CD4-positive, alpha-beta T cell treated with Interleukin-1 beta for 1 hour (primary cell): ENCODE measurements around the gene PBRM1.
"Not testable (repeated sequence)": the region's sequence is repeated elsewhere in the genome, so short reads cannot be mapped to it uniquely, and the experiment has no call there.

Source experiments
- DNase-seq, 2 donors: peaks; one replicate each; pipeline ENCODE4 v3.0.0-alpha.2; 2020 to 2022

Gene PBRM1

DNA sequence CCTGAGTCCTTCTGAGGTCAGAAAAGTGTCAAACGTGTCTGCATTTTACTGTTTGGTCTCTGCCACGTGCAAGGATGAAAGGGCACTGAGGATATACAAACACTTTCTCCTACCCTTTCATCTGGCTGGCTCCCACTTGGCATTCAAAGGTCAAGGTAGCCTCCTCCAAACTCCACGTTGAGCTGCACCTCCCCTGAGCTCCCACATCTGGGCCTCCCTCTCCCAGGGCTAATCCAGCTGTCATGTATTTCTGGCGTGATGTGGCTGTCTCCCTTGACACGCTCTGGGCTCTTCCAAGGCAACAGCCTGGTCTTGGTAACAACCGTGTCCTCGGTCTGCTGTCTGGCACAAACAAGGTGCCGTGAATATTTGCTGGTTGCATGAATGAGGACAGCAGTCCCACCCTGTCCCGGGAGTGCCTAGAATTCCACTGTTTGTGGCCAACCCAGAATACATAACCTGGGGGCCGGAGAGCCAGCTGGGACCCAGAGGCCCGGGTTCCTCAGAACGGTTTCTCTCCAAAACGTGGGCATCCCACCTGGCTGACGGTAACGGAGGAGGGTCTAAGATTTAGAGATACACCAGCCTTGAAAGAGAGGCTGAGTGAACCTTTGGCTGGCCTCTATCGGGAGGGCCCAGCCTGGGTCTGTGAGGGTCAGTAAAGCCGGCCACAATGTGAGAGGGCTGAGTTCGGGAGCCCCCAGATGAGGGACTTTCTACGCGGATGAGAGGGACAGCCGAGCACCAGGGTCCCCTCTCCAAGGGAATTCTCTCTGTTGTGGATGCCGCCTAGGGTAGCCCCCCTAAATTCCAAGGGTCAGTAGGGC lies 19.1 kb upstream of the PBRM1 start:
- DNase-seq, result no peak

DNA sequence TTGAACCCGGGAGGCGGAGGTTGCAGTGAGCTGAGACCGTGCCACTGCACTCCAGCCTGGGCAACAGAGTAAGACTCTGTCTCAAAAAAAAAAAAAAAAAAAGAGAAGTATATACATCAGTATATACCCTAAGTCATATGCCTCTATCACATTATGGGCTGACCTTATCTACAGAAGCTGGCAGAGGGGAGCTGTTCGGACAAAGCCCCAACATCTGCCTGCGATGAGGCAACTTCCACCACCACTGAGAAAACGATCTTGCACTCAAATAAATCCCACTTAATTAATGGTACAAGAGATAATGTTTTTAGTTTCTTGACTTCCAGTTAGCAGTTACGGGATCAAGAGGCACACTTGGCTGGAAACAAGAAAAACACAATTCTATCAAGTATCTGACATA lies 17.6 kb upstream of the PBRM1 start:
- no peak for DNase-seq

DNA sequence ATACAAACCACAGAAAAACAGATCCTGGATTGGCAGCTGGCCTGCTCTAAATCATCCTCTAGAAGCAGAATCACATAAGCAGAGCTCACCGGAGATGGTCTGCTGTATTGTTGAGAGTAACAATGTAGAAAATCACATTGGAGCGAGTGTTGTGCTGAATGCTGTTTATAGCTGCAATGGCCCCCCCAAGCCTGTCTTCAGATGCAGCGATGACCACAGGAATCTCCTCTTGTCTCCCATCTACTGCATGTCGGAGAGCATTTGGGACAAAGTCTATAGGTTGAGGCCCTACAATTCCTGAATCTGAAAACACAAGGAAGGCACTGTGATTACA lies 11.9 kb upstream of the PBRM1 start:
- DNase-seq, result no peak

DNA sequence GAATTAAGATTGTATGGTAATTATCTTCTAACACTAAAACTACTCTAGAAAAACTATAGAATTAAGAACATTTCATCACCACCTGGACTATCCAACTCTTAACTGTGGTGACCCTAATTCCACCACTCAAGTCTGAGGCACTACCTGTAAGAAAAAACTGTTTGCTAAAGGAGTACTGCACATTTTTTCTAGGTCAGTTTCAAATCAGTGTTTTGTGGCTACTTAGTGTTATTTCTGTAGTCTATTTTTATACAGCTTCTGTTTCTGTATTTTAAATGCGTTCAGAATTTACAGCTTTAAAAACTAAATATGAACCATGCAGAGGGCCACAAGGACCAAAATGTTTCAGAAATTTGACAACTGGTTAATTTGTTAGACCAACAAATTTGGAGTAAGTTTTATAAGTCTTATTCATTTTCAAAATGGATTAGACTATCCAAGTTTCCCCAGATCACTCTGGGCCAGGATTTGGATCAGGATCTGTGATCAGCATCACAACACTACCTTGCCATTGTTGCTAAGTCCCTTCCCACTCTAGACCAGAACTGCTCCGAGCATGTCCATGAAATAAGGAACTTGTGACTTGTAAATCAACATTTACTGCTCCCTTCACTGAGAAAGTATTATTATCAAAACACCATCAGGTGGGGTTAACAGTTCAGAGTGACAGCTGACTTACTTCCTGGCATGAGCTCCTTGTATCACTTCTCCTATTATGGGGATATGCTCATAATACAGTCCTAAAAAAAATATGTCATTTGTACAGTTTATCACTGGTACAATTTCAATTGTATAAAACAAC lies 11.3 kb upstream of the PBRM1 start:
- DNase-seq, result no peak

DNA sequence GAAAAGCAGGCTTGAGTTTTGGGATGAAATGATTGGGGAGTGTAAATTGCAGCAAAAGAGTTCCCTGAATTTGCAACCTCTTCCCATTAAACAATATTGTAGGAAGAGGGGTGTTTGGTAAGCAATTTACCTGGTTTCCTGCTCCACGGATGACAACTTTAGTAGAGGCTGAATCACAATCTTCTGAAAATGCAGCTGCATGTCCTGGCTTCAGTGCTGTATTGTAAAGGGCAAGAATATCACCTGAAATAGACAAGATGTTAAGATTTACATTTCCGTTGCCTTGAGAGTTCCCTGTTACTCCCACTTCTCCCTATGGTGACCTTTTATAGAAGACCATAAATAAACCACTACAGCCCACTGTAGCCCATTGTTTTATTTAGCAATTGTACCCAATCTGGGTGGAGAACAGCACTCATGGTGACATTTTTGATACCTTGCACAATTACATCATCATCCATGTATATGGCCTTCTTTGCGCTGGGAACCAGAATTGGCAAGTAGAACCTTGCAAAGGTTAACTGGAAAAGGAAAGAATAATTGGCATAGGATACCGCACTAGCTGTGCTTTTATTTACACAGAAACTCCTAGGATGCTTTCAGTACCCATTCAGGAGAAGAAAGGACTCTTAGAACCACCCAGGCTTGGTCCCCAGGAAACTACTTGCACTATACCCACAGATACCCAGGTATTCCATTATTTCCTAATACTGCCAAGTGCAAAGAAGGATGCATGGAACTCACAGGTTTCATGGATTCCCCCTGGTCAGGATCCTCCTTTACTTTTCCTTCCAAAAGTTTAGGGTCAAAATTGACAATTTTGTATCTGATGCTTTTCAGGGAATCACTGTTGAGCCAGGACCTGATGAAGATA lies 10.3 kb upstream of the PBRM1 start:
- no peak for DNase-seq

DNA sequence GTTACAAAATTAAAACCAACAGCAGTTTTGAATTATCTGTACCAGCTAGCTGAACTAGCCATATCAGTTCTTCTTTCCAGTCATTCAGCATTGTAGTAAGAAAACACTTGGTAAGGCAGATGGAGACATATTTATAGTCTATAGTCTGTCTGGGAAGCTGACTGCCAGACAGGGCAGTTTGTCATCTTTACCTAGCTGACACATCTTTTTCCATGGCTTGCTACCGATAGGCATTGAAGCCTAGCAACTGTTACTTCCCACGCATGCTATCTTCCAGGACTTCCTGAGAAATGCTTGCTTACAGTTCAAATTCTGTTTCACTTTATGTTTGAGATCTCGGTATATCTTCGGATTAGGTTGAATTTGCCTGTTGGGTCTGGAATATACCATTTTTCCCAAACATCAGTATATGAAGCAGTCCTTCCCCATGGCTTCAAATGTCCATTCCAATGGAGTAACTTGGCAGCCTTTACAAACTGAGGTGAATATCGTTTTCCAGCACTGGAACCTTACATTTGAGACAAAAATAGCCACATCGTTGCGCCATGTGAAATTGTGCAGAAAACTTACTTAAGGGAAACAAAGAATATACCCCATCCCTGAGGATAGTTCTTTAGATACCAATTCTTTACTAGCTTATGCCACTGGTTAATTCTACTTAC lies 8.9 kb upstream of the PBRM1 start:
- no peak for DNase-seq

DNA sequence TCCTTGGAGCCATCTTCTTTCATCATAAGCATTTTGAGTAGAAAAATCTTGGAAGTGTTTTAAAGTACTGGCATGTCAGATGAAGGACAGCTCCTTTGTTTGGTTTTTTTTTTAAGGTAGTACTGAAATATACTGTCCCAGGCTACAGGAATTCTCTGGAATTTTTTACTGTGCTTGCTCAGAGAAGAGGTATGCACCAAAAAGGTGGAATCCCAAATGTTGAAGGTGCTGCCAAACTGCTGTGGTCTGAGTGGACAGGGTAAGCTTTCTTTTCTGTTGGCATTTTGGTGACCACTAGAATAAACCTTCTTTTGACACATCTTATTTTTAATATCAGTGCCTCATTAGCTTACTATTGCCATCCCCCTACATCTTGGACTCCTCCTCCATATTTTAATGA lies 7.4 kb upstream of the PBRM1 start:
- no peak for DNase-seq

DNA sequence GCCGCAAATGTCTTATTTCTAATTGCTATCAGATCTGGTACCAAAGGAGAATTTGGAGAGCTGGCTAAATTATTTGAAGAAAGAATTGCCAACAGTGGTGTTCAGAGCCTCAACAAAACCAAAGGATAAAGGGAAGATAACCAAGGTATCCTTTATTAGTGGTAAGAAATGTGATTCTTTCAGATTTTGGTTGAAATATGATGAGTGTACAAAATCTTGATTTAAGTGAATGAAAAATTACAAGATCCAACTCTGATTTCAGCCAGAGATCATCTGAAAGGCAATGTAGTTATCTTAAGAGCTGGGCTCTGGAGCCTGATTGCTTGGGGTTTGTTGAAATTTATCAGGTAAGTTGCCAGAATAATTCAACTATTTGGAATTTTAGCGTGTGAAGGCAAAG lies 4.8 kb upstream of the PBRM1 start:
- no peak for DNase-seq

DNA sequence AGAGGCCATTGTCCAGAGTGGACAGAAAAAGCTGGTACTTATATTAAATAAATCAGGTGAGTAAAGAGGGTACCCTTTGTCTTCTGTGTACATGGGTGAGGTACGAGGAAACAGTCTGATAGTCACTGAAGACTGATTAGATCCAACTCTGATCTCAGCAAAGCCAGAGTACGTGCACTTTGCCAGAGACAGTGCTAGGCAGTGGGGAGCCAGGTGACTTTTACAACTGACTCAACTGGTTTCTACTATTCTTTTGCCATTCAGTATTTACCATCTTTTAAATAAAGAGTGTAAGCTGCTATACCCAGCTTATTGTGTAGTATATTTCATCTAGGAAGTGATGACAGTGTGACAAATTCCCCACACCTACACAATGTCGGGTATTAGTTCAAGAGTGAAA lies 3.4 kb upstream of the PBRM1 start:
- DNase-seq, result no peak

DNA sequence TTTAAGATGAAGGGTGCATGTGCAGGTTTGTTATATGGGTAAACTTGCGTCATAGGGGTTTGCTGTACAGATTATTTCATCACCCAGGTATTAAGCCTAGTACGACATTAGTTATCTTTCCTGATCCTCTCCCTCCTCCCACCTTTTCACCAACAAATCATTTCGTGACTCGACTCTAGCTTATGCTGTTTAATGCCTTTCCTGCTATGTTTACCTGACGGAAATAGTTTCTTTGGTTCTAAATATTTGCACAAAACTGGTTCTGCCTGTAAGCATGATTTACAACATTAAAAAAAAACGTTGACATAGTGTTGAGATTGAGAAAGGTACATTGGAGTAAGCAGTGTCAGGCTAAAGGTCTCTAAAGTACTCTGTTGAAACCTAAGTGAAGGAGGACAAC lies 2.6 kb upstream of the PBRM1 start:
- DNase-seq, result no peak

DNA sequence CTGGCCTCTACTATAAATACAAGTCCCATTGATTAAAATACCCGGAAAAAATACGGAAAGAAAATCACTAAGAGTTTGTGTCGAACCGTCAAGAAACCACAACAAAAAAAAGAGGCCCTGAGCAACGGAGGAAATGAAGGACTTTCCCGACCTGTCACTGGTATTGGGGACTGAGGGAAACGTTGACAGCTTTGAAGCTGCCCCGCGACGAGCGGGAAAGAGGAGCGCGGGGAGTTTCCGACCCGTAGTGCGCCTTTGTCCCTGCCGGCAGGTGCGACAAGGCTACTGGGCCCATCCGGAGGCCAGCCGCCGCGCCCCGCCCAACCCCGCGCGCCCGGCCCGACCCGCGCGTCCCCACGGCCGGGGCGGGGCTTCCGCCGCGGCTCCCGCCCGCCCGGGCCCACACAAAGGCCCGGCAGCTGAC lies 416 bp downstream of the PBRM1 start:
- peak; percentile 85 to 88 for DNase-seq

DNA sequence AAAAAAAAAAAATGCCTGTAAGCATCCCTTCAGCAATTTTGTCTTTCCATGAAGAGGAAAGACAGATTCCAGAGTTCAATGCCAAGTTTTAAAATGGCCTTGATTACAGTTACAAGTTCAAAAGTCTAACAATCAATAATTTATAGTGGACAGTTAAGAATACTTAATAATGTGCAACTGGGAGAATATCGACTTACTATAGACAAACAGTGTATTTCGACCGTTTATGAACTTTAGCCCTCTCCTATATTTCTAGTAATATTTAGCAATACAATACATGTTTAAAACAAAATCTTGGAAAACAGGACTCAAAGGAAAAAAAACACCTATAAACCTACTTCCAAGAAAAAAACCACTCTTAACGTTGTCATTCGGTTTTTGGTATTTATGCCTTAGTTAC lies 1.5 kb downstream of the PBRM1 start:
- DNase-seq, result no peak

DNA sequence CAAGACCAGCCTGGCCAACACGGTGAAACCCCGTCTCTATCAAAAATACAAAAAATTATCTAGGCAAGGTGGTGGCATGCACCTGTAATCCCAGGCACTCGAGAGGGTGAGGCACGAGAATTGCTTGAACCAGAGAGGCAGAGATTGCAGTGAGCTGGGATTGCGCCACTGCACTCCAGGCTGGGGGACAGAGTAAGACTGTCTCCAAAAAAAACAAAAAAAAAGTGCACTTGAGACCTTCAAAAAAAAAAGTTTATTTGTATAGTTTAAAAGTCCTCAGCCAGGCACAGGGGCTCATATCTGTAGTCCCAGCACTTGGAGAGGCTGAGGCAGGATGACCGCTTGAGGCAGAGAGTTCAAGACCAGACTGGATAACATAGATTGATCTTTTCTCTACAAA lies 2.1 kb downstream of the PBRM1 start:
- no peak for DNase-seq

DNA sequence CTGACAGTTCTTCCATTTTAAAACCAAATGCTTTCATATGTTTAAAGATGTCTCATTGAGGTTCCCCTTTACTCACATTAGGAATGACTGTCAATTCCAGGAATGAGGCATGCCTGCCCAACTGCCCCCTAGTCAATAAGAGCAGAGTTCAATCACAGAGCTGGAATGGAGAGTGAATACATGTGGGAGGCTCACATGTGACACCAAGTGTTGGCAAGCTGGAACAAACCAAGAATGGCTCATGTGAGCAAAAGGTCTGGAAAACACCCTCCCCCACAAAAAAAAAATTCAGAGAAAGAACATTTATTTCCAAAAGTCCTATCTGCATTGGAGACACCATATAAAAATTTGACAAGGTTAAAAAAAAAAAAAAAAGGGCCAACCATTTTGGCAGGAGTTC lies 3.7 kb downstream of the PBRM1 start:
- no peak for DNase-seq

DNA sequence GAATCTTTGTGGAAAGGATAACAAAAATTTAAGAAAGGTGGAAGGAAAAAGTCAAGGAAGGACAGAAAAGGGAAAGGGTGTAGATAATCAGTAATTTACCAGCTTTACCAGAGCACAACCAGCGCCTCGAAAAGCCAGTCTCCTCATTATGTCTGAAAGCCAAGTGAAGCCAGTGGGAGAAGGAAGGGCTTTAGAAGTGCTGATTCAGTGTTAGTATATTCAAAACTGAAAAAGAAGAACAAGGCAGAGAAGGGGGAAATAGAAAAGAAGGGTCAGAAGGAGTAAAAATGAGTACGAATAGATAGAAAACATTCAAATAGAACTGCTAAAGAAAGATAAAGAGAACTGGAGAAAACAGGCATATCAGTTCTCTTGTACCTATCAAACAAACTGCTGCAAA lies 4.1 kb downstream of the PBRM1 start:
- no peak for DNase-seq

DNA sequence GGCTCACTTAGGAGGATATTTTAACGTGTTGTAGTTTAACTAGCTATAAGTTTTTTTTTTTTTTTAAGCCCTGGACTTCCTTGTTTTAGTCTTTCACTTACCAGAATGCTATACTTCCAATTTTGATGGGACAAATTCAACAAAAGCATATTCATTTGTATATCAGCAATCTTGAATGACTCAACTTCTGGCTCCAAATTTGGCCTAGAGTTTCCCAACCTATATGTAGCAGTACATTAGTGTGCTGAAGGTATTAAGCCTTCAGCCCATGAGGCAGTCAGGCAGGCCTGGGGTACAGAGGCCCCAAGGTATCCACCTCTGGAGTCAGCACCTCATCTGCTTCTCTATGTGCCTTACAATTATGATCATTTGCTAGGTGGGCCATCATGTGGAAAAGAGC lies 5.9 kb downstream of the PBRM1 start:
- DNase-seq, result no peak

DNA sequence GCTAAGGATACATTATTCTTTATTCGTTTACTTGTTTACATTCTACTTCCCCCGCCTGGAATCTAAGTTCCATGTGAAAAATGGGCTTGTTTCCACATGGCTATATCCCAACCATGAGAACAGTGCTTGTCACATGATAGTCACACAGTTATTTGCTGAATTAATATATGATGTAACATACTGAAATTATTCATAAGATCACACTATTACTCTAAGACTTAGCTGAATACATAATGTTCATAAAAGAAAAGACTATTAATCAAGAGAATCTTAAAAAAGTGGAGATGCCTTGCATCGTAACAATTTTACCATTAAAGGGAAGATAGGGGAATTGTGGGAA lies 6.5 kb downstream of the PBRM1 start:
- no peak for DNase-seq

DNA sequence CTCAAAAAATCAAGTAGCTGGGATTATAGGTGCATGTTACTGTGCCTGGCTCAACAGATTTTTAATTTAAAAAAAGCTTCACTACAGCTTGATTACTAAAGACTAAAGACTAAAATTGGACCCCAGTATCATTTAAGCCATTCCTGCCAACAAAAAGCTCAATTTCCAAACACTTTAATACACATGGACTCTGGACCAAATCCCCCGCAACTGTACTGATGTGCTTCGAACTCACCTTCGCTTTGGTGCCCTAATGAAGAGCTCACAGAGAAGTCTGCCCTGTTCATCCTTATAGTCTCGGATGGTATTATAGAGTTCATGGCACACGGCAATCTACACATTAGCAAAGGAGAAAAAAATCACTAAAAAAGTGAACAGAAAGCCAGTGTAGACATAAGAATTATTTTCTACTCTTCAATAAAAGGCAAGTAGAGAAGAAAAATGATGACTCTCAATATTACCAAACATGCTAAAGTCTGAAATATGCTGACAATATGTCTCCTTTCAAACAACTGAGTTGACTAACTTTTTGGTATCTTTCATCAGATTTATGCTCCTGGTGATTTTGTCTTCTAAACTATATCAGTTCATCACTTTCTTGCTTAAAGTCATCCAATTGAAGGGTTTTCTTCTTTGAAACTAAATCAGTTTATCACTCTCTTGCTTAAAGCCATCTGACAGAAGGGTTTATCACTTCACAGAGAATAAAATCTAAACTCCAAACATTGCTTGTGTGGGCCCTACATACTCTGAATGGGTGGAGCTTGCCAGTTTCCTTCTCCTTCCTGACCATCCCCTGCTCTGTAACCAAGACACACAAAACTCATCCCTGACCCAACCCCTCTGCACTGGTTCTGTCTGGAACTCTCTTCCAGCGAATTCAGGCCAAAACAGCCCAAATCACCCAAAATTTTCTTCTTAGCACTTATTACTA lies 7.2 kb downstream of the PBRM1 start:
- DNase-seq, result no peak

DNA sequence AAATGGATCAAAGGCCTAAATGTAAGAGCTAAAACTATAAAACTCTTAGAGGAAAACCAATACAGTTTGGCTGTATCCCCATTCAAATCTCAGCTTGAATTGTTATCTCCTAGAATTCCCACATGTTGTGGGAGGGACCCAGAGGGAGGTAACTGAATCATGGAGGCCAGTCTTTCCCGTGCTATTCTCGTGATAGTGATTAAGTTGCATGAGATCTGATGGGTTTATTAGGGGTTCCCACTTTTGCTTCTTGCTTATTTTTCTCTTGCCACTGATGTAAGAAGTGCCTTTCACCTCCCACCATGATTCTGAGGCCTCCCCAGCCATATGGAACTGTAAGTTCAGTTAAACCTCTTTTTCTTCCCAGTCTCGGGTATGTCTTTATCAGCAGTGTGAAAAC lies 9.5 kb downstream of the PBRM1 start:
- not testable (repeated sequence) for DNase-seq

DNA sequence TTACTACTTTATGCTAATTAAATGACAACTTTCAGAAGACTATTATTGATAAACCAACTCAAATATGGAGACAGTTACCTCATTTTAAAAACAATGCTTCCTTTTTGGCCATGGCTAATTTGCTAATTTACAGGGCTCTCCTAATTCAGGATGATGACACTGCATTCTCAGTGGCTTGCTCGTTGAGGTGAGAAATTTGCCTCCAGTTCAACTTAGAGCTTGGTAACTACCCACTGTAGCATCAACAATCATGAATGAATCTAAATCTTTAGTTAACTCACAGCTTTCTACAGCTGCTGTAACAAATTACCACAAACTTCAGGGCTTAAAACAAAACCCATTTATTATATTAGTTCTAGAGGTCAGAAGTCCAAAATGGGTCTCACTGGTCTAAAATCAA lies 14.0 kb downstream of the PBRM1 start:
- no peak for DNase-seq

DNA sequence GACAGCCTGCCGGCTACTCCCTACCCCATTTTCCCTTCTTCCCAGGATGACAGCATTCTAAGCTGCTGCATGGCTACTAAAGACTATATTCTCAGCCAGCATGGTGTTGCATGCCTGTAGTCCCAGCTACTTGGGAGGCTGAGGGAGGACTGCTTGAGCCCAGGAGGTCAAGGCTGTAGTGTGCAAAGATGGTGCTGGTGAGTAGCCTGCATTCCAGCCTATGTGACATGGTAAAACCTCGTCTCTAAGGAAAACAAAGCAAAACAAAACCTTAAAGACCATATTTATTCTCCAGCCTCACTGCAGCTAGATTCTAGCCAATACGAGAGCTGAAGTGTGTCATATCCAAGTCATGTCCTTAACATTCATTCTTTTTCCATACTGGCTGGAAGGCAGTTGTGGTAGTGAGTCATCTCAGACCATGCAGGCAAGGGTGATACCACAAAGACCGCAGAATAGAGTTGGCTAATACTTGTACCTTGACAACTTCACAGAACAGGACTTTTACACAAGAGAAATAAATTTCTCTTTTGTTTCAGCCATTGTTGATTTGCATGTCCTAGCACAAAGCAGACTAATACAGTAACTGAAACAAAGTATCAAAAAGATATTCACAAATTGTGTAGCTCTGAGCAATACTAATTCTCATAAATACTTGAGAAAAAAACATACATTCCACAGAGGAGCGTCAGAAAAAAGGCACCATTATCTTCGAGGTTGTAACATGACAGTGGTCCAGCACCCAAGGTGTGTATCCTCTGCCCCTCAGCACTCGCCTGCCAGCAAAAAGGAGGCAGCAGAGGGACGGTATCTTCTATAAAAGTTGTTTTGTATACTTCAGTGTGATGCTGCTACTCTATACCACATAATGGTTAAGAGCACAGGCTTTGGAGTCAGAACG lies 14.8 kb downstream of the PBRM1 start:
- DNase-seq, result peak; percentile 30 to 36
